HT-29 (cell line): Measurements from ENCODE around the gene PCSK6. TPM values are rescaled to one million over a fixed set of nuclear protein-coding genes. Genes with fewer than 3 reads are reported as not detected.

ENCODE experiments used
- DNase-seq: peaks from one replicate; pipeline ENCODE4 v3.0.0-alpha.2; 2015; ENCODE audit warnings: low spot score
- total RNA-seq: library from RNA; depleted of rRNA; stranded (reverse); fragments of >200 nt; shearing (Covaris generic); gene quantifications from 2 replicates; pipeline ENCODE4 v1.2.3, GENCODE V29; 2014

Gene PCSK6
- total RNA-seq, 1 experiment from 2014 or later, result 81.0 TPM

DNA sequence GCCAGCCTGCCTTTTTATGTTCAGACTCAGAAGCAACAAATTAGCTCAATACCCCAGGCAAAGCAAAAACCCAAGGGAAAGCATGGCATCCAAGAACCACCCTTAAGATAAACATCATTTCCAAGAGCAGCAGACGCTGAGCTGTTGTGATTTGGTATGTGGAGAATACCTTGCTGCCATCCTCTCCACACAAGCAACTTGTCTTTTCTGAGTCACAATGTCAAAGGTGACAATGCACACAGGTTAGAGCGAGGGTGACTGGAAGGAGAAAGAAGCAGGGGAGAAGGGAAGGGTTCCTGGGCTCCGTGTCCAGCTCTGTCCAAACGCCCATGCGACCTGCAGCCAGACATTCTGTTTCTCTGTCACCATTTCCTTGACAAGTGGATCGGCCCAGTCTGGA is 6.0 kb downstream of the PCSK6 start:
- peak; percentile 89 for DNase-seq

DNA sequence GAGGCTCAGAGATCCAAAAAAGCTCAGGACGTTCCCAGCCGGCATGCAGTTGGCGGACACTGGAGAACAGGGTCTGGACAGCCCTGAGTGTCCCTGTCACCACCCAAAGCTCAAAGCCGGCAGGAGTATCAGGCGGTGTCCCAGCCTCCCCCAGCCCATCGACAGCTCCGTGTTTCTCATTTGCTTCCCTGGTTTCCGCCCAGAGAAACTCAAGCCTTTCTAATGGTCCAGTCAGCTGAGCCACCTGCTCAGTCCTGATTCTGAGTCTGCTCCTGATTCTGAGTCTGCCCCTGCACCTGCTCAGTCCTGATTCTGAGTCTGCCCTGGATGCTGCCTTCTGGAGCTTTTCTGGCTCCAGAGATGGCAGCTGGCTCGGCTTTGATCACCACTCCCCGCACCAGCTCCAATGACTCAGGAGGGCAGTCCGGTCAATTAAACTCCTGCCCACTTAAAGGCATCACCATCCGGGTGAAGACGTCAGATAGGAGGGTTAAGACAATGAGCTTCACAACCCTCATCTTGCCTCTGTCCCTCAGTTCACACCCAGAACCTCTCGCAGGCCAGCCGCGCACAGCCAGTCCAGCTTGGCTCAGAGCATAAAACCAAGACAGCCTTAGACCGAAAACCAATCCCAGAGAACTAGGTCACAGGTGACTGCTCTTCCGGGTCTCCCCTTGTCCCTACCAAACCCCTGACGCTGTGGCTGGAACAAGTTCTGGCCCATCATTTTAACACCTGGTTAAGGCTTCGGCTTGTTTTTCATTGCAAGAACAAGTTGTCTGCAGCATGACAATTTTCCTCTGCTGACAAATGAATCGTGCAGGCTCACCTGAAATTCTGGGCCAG is 6.8 kb downstream of the PCSK6 start:
- DNase-seq, result peak; percentile 83

DNA sequence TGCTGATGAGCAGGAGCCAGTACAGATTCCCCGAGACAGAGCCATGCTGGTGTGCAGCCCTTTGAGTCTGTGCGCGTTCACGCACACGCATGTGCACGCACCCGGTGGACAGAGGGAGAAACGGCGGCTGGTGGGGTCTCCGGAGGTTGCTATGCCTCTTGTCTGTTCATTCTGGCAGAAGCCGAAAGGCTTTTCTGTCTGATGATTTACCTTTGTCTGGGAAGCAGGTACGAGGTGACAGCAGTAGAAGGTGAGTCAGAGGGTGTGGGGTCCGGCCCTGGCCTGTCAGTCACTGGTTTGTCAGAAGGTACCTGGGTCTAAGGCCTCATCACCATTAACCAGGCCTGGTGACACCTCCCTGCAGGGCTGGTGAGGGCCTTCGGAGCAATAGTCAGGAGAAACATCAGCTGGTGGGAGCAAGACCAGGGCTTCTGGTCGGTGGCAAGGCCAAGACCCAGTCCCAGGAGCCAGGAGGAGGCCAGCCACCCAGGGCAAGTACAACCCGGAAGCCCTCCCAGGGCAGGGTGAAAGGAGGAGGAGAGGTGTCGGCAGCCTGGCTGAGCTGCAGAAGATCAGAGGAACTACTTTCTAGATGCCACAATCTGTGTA is 7.5 kb downstream of the PCSK6 start:
- peak; percentile 69 for DNase-seq

DNA sequence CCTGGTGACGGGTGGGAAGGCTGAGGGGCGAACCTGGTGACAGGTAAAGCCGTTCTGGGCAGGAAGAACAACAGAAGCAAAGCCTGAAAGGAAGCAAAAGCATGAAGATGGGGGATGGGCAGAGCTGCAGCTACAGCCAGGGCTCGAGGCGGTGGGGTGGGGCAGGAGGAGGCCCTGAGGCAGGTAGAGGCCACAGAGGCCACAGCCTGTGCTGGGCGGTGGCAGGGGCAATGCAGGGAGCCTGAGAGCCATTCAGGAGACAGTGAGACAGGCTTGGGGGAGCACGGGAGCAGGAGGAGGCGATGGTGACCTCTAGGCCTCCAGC is 8.2 kb downstream of the PCSK6 start:
- no peak for DNase-seq

DNA sequence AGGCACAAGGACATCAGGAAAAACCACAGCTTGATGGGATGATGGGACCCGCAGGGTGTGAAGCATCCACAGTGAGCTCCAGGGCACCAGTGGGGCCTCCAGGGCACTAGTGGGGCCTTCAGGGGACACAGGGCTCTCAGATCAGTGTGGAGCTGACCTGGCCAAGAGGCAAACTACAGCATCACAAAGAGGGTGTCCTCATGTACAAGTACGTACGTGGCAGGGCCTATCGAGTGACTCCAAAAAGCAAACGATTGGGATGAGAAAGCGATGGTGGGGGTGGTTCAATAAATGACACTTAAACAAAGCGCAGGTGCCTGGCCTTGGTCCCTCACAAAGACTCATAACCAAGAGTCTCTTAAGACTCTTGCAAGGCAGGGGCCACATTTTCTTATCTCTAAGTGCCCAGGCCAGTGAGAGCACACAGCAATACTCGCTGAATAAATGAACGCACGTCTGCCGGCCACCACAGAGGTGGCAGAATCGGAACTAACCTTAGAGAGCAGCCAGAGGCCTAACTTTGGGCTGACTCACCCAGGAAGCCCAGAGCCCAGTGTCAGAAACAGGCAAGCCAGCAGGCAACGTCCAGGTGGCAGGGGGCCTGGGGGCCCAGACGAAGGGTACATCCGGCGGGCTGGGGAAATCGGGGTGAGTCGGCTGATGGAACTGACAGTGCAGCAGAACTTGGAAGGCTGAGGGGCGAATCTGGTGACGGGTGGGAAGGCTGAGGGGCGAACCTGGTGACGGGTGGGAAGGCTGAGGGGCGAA is 8.7 kb downstream of the PCSK6 start:
- no peak for DNase-seq

DNA sequence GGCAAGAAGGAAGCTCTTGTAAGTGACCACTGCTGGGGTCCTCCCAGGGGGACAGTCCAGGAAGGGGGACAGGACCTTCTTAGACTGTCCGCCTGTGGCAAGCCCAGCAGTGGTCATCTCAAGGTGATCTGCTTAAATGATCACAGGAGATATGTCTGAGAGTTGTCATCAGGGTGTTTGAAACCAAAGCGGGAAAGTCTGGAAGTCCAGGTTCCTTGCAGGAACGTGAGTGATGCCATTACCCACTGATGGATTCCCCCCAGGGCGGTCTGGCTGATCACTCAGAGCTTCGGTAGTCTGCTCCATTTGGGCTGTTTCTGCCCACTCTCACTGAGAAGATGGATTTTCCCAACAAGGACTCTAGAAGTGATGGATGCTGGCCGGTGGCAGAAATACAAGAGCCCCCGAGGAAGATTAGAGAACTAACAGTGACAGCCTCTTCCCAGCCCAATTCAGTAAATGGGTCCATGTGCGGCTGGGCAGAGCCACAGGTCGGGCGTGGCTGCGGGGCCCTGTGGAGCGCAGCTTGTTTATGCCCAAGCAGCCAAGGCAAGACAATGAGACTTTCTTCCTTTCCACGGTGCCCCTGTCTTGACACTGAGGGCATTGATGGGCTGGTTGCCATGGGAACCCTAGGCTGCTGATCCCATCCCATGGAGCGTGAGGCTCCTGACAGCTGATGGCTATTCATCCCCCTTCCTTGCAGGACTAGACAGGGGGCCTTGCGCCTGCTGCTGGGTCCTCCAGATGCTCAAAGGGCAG is 9.5 kb downstream of the PCSK6 start:
- no peak for DNase-seq

DNA sequence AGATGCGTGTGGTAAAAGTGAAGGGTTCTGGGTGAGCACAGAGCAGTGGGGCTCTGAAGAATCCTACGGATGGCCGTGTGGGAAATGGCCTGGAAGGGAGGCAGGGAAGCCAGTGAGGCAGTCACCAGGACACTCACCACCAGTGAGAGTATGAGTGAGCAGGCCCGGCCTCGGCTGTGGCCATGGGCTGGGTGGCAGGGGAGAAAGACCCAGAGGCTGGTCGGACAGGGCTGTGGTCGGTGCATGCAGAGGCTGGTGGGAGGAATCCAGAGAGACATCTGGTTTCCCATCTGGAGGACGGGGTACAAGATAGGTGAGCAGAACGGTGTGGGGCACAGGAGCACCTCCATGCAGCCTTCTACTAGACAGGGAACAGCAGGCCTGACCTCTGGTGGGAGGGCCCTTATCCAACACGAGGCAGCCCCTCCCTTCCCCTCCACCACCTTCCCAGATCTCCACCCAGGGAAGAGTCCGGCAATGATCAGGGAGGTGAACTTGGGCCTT is 10.1 kb downstream of the PCSK6 start:
- DNase-seq, result no peak

DNA sequence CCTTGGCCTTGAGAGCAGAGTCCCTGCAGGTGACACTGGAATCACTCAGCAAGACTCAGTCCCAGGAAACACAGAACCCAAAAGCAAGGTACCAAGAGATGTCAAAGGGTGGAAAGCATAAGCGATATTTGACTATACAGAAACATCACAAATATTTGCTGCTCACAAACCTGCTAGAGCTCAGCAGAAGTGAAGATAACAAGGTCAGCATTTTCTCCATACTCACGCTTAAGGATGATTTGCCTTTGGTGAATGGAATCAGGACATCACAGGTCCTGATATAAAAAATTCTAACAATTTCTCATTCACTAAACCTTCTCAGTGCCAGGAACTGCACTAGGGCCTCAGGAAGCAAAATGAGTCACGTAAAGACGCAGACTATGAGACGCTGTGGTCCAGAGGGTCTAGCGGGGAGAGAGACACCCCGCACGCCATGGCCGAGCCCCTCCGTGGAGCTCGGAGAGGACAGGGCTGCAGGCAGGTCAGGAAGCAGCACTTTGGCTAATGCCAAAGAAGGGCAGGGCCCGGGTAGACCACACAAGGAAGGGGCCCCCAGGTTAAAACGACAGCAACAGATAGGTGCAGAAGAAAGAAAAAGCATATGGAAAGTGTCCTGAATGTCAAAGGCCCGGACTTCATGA is 10.7 kb downstream of the PCSK6 start:
- DNase-seq, result no peak

DNA sequence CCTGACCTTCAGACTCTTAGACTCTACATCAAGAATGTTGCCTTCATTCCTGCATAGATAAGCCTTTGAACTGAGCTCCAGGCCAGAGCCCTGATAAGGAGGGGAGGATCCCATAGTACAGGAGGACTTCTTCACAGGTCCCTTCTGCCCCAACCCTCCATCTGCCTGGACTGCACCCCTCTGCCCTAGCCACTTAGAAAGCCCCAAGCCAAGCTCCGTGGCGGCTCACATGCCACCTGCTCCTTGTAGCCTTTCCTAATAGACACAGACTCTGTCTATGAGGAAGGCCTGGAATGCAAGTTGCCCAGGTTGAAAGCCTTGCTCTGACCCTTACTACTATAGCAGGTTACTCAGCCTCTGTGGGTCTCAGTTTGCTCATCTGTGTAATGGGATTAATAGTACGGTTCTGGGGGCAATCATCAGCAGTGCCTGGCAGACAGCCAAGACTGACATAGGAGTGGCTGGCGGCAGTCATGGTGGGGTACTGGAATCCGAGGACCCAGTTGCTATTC is 11.6 kb downstream of the PCSK6 start:
- DNase-seq, result no peak

DNA sequence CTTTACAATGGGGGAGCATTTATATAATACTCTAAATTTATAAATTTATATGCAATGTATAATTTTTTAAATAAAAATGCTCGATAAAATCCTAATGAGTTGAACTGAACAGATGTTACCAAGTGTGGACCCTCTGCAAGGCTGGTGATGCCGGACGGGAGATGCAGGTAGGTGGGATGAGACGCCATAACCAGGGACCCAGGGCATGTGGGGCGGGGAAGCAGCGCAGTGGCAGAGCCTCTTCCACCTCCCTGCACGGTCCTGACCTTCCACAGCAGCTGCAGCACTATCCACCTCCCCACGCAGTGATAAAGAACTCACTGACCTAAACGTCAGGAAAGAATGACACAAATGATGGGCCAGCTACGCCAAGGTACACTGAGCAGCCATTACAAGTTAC is 12.8 kb downstream of the PCSK6 start:
- no peak for DNase-seq

DNA sequence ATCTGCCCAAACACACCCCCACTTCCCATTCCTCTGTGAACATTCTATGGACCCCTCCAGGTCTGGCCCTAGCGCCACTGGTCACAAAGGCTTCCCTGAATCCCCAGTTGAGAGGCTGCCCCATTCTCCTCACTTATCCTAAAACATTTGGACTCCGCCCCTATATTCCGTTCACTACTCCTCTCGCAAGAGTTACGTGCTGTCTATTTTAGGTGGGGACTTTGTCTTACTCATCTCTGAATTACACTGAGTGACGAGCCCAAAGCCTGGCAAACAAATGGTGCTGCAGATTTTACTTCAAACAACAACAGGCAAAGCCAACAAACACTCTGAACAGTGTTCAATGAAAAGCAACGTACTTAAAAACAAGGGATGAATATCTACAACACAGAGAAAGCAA is 14.5 kb downstream of the PCSK6 start:
- DNase-seq, result no peak

DNA sequence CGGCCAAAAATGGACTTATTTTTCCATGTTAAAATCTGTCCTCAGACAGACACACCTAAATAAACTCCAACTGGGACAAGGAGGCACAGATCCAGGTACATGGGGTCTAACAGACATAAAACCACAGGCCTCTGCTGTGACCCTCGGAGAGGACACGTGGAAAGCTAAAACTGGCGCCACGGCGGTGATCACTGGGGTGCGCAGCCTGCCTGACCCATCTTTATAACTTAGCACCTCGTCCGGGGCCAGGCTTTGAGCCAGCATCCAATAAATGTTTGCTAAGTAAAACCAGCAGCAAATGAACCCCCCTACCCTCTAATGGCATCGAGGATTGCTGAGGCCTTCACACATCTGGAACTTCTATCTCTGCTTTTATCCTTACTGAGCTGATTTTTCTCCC is 15.3 kb downstream of the PCSK6 start:
- DNase-seq, result no peak

DNA sequence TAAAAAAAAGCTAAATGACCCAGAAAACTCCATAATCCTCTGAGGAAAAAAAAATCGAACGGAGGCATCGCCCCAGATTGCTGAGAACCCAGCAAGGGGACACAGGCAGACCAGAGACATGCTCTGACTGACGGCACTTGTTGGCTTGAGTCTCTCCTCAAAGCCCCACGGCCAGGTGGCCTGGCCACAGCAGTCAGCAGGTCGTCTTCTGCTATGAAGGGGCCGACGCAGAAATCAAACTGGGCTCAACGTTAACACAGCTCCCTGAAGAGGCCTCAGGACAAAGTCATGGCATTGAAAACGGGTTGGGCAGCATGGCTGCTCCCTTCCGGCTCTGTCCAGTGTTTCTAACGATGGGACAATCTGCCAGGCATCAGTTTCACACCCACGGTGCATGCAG is 17.5 kb downstream of the PCSK6 start:
- DNase-seq, result no peak

DNA sequence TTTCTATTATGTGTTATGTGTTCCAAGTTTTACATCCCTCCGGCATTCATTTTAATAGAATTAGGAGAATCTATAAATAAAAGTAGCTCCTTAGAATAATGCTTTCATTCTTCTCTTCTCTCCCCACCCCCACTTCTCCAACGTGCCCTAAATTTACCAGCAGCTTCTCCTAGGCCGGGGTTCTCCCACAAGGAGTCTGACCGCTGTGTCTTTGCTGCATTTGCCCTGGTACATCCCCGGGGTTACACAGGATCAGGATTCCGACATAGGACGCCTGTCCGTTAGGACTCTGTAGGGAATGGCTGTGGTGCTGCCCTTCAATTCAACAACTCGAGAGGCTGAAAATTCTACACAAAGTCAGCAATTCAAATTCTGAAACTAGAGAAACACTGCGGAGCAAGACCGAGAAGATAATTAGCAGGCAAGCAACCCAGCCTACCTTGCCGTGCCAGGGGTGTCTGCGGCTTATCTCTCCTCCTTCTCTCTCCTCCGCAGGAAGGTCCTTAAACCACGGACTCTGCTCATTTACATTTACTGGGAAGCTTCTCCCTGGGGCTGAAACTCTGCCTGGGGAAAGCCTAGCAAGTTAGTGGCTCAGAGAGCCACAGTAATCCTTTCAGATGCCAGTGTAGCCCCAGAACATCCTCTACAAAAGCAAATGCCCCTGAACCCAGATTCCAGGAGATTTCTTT is 18.8 kb downstream of the PCSK6 start:
- no peak for DNase-seq

DNA sequence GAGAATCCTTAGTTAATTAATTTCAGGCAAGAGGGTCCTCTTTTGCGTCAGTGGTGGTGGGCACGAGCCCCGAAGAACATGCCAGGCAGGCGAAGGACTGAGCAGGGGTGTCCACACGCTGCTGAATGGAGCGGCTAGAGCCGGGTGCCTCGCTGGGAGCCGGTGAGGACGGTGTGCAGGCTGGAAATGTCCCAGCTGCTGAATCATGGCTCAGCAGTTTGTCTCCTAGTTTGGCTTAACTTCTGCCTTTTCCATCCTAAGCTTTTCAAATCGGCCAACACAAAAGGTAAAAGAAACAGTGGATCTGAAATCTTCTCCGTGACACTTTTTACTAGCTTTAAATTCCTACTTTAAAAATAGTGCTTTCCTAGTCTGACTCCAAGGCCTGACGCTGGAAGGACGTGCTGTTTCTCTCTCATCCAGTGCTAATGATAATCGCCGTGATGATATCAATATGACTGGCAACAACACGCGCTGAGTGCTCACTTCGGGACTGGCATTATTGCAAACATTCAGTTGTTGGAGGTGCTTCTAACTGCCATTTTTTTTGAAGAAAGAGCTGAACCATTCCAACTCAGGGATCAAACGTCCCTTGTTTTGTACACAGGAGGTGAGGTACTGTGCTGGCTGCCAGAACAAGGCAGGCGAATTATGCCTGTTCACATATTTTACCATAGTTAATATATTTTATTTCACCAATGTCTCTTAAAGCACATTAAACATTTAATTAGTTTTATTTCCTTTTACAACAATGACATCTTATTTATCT is 19.8 kb downstream of the PCSK6 start:
- DNase-seq, result no peak

DNA sequence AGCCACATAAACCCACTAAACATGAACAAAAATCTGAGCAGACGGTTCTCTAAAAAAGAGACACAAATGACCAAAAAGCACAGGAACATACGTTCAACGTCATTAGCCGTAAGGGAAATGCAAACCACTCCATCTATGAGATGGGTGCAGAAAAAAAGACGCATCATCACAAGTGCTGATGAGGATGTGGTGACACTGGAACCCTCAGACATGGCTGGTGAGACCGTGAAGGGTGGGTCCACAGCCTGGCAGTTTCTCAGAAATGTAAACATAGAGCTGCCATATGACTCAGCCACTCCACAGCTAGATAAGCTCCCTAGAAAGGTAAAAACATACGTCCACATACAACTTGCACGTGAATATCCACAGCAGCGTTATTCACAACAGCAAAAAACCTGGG is 23.3 kb downstream of the PCSK6 start:
- DNase-seq, result no peak

DNA sequence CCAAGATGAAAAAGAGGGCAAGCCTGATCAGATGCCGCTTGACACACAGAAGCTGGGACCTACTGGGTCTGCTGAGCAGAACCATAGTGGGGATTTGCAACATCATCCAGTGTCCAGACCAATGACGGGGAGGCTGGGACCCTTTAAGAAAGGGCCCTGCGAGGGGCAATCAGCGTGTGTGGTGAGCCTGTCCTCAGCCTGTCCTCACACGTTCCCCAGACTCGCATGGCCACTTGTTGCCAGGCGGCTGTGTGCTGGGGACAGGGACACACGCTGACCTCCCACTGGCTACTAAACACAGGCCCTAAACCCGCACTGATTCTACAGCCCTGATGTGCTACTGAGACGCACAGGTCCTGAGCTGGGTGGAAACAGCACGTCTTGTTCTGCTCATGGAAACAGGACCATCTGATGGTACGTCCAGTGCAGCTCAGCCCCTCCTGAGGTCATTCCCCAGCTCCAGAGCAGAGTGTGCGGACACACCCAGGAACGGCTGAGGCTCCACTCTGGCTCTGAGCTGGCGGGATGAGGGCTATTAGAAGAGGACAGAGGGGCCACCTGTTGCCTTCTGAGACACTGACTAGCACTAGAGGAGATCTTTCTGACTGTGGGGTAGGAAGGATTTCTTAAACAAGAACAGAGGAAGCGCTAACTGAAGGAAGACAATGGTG is 24.4 kb downstream of the PCSK6 start:
- DNase-seq, result no peak

DNA sequence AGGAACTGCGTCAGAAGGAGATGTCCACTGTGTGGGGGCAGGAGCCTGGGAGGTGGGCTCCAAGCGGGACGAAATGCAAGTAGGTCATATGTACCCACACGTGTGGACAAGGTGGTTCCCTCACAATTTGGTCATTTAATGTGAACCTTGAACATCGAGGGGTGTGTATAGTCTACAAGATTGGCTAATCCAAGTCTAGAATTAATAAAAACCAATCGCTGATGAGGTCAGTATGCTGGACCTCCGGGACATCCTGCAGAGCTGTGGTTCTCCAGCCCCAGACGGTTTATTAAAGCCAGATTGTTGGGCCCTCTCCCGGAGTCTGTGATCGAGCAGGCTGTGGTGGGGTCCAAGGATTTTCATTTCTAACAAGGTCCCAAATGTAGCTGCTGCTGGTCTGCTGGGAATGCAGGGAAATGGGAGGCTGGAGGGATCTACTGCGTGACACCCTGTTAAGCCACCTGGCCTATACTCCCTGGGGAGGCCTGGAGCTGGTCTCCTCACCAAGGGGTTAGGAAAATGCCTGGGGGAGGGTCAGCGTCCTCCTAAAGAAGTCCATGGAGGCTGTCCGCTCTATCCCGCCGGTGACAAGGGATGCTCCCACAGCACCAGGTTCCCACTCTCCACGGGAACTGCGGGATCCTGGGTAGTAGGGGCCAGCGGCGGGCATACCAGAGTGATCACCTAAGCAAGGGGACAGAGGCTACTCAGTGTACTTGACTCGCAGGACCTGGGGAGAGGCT is 25.1 kb downstream of the PCSK6 start:
- no peak for DNase-seq
